ENCODE results near the gene ZNF141. TPM values are rescaled to one million over a fixed set of nuclear protein-coding genes. Genes with fewer than 3 reads are reported as not detected.

ZNF141 gene
- total RNA-seq, 1 experiment from 2014 or later = 42.1 TPM

DNA sequence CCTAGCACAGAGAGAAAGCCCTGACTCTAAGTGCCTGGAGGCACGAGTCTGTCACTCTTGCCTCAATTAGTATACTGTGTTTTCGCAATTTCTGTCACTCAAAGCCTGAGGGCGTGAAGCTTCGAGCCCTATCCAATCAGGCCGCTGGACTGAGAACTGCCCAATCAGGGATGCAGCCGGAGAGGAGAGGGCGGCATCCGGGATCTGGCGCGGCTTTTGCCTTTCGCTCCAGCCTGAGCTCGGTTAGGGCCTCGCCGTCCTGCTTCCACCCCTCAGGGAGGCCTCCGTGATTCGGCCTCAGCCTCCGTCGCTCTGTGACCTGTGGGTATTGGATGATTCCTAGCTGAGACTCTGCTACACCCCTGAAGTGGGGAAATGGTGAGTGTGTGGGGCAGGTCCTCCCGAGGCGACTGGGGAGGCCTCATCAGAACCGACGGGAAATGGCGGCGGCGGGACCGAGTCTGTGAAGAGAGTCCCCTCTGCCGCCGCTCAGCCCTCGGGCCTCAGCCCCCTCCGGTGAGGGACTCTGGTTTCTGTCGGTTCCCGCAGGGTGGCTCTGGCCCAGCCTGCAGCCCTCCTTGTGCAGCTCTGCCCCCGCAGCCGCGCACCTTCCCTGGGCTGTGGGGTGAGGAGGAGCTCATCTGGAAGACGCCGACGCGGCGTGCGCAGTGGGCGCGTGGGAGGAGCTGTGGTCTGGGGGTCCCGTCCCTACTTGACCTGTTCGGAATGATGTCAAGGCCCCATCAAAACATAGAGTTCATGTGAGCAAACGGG, 48.5 kb downstream of the ZNF141 start:
- H4K91ac ChIP-seq (ENCODE audit: insufficient read length, low read depth, low read length) = no peak overlapping the region
- H3K23me2 ChIP-seq (ENCODE audit: insufficient read length, low read depth, low read length, poor library complexity, severe bottlenecking) = no peaks in the 10 kb centered on the region
- no peak overlapping the region for H3K23ac ChIP-seq (ENCODE audit: insufficient read length, low read depth, low read length)
- H3T11ph ChIP-seq (ENCODE audit: low read length) = no peak overlapping the region
- H3K4me3 Mint-ChIP-seq = no peak overlapping the region
- H2BK12ac ChIP-seq (ENCODE audit: insufficient read length, low read depth, low read length) = no peak overlapping the region
- H3K4me1 ChIP-seq (ENCODE audit: insufficient read depth, low read length) = no peaks in the 10 kb centered on the region
- H3K27me3 Mint-ChIP-seq (ENCODE audit: low read depth) = peaks cover 3% of the 10 kb centered on the region
- H3K4ac ChIP-seq (ENCODE audit: low read depth, low read length) = no peak overlapping the region
- no peak for DNase-seq
- H3K18ac ChIP-seq (ENCODE audit: insufficient read length, low read depth, low read length) = no peak overlapping the region
- H4K8ac ChIP-seq (replicated peaks; ENCODE audit: insufficient read length, low read depth, low read length) = no peak overlapping the region
- no peak overlapping the region for H2AFZ ChIP-seq (ENCODE audit: low read length)
- H3K36me3 Mint-ChIP-seq (ENCODE audit: insufficient read depth in 1 of 3, low read depth in 3 of 3) = peaks cover 17 to 35% (median 19%) of the 10 kb centered on the region in 3 experiments
- no peaks in the 10 kb centered on the region for H3K79me1 ChIP-seq (ENCODE audit: insufficient read depth, low read depth, low read length, poor library complexity, severe bottlenecking)
- peak overlapping the region; percentile 40 for H3K4me2 ChIP-seq (ENCODE audit: insufficient read depth, insufficient read length, low read length)
- no peaks in the 10 kb centered on the region for H4K20me1 ChIP-seq (ENCODE audit: control insufficient read depth, insufficient read depth, insufficient read length)
- H2BK120ac ChIP-seq (ENCODE audit: low read depth, low read length, poor library complexity, severe bottlenecking) = no peak overlapping the region
- WGBS (ENCODE audit: extremely low coverage, insufficient read length, low lambda C conversion rate) = no CpG with 5 or more reads among the region's 46 CpGs
- H3K9me3 Mint-ChIP-seq = peaks cover 80 to 88% of the 10 kb centered on the region in 2 experiments
- no peak overlapping the region for H2BK5ac ChIP-seq (ENCODE audit: insufficient read length, low read length)
- no peak overlapping the region for H3K27ac ChIP-seq (ENCODE audit: insufficient read length, low read depth, low read length)
- no peak overlapping the region for H2BK15ac ChIP-seq (ENCODE audit: low read depth, low read length)
- H3K4me1 Mint-ChIP-seq = no peaks in the 10 kb centered on the region
- no peaks in the 10 kb centered on the region for H3K27me3 ChIP-seq (ENCODE audit: insufficient read depth, low read length)
- no peak overlapping the region for H2AK5ac ChIP-seq (ENCODE audit: insufficient read length, low read length)
- H3K27ac Mint-ChIP-seq = no peak overlapping the region
- TF ChIP-seq, protein P1, sequence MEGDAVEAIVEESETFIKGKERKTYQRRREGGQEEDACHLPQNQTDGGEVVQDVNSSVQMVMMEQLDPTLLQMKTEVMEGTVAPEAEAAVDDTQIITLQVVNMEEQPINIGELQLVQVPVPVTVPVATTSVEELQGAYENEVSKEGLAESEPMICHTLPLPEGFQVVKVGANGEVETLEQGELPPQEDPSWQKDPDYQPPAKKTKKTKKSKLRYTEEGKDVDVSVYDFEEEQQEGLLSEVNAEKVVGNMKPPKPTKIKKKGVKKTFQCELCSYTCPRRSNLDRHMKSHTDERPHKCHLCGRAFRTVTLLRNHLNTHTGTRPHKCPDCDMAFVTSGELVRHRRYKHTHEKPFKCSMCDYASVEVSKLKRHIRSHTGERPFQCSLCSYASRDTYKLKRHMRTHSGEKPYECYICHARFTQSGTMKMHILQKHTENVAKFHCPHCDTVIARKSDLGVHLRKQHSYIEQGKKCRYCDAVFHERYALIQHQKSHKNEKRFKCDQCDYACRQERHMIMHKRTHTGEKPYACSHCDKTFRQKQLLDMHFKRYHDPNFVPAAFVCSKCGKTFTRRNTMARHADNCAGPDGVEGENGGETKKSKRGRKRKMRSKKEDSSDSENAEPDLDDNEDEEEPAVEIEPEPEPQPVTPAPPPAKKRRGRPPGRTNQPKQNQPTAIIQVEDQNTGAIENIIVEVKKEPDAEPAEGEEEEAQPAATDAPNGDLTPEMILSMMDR (conservative IDR thresholded peaks at IDR 0.05) = no peak
- H2BK20ac ChIP-seq (ENCODE audit: low read depth, low read length, poor library complexity, severe bottlenecking) = no peak overlapping the region
- peaks cover 26% of the 10 kb centered on the region for H3K9me3 ChIP-seq (ENCODE audit: control insufficient read depth, low read depth, low read length)
- peak overlapping the region; percentile 75 for H3K9ac ChIP-seq (ENCODE audit: extremely low read depth, insufficient read length, low read length)
- H3K14ac ChIP-seq (ENCODE audit: insufficient read depth, low read length) = no peak overlapping the region; the same call in 1 of the 2 replicates
- no peak overlapping the region for H4K5ac ChIP-seq (ENCODE audit: insufficient read length, low read depth, low read length)
- no peak overlapping the region for H3K56ac ChIP-seq (ENCODE audit: insufficient read length, low read depth, low read length)
- no peaks in the 10 kb centered on the region; the same call in 1 of the 2 replicates for H3K79me2 ChIP-seq (ENCODE audit: insufficient read depth, low read length)
